GM20000 (cell line): ENCODE results near the gene SMOC2.

Experiments
- DNase-seq: peaks from one replicate; pipeline ENCODE4 v3.0.0; 2012; ENCODE audit warnings: low spot score
- TF ChIP-seq, protein P1 (sequence below): IDR thresholded peaks from 2 replicates; pipeline ENCODE4 v1.5.1; 2012; ENCODE audit warnings: mild to moderate bottlenecking, control low read depth; ENCODE audit errors: extremely low read depth, missing control alignments

The SMOC2 gene

GRCh38 chr6:168447700-168448099 is 6.7 kb downstream of the SMOC2 start:
- no peak for DNase-seq
- TF ChIP-seq, protein P1, sequence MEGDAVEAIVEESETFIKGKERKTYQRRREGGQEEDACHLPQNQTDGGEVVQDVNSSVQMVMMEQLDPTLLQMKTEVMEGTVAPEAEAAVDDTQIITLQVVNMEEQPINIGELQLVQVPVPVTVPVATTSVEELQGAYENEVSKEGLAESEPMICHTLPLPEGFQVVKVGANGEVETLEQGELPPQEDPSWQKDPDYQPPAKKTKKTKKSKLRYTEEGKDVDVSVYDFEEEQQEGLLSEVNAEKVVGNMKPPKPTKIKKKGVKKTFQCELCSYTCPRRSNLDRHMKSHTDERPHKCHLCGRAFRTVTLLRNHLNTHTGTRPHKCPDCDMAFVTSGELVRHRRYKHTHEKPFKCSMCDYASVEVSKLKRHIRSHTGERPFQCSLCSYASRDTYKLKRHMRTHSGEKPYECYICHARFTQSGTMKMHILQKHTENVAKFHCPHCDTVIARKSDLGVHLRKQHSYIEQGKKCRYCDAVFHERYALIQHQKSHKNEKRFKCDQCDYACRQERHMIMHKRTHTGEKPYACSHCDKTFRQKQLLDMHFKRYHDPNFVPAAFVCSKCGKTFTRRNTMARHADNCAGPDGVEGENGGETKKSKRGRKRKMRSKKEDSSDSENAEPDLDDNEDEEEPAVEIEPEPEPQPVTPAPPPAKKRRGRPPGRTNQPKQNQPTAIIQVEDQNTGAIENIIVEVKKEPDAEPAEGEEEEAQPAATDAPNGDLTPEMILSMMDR: no peak

DNA sequence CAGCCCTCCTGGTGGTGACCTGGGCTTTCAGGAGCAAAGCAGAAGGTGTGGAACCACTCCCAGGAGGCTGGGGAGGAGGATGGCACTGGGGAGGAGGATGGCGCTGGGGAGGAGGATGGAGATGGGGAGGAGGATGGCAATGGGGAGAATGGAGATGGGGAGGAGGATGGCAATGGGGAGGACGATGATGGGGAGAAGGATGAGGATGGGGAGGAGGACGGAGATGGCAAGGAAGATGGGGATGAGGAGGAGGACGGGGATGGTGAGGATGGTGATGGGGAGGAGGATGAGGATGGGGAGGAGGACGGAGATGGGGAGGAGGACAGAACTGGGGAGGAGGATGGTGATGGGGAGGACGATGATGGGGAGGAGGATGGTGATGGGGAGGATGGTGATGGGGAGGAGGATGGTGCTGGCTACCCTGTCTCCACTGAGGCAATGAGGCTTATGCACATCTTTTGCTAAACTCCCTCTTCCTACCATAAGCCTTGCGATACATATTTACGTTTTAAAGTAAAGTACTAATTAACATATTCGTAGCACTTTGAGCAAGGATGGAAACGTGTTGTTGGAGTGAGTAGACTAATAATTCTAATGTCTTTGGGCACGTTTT is 7.4 kb downstream of the SMOC2 start:
- TF ChIP-seq, protein P1: no peak
- DNase-seq: no peak

DNA sequence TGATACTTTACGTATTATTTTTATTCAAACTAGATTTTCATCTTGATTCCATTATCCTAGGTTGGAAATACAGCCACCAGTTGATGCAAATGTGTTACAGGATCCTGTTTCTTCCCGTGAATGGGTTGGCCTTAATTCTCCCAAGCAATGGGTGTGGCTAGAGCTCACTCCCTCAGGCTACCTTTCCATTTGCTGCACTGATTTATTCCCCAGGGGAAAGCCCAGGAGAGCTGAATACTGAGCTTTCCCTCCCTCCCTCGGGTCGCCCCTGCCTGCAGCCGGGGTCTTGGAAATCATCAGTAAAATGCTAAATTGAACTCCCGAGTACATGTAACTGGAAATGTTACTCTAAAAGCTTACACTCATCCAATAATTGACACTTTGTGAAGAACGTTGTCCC is 9.9 kb downstream of the SMOC2 start:
- no peak for DNase-seq

GRCh38 chr6:168451805-168452517 is 11.0 kb downstream of the SMOC2 start:
- DNase-seq: no peak
- TF ChIP-seq, protein P1: no peak

More for the DNA sequence above, 9.9 kb downstream of the SMOC2 start:
- TF ChIP-seq, protein P1: no peak

DNA sequence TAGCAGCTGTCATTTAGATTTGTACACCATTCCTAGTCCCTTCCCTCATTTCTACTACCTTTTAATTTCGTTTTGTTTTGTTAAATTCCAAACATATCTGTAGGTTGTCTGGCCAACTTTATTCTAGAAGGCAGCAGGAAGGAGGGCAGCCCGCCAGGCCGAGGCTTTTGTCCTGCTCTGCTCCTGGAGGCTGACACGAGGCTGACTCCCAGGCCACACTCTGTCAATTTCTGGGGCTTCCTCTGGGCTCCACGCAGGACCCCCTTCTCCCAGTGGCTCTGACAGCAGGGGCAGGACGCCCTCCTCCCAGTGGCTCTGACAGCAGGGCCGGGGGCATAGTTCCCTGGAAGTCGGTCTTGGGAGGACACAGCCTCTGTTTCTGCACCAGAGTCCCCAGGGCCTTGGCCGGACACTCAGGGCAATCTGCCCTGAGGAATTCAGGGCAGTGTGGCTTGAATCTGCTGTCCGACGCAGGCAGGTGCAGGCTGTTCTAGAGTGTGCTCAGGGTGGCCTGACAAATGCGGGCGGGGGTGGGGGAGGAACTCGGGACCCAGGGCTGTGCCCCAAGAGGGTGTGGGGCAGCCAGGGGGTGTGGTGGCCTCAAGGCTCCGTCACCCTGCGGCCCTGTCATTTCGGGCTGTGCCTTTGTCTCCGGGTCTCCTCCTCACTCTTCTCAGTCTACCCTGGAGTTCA is 11.8 kb downstream of the SMOC2 start:
- DNase-seq: no peak
- TF ChIP-seq, protein P1: no peak

- TF ChIP-seq, protein P1: no peak
- DNase-seq: no peak
These were observed 15.0 kb downstream of the SMOC2 start for GRCh38 chr6:168455847-168456530.
